HG02885 (cell line): ENCODE results near the gene RBM12.
"Not testable (repeated sequence)": the region's sequence is repeated elsewhere in the genome, so short reads cannot be mapped to it uniquely, and the experiment has no call there.

Experiments
- ATAC-seq: cut with Tn5 transposase; IDR thresholded peaks from one replicate; pipeline ENCODE4 v1.9.1; 2021; ENCODE audit warnings: mild to moderate bottlenecking; ENCODE audit not compliant: unreplicated experiment, poor library complexity

Gene RBM12

GRCh38 chr20:35699127-35699956, 34.6 kb upstream of the RBM12 start, which contains the start of the genes NFS1 and ROMO1:
Gene NFS1 (minus strand): TSS chr20:35699352. CDS start chr20:35699288, 64 bp downstream.
Gene ROMO1 (plus strand): TSS chr20:35699405. CDS start chr20:35699633, 228 bp downstream.
- ATAC-seq, result peak; percentile 85

DNA sequence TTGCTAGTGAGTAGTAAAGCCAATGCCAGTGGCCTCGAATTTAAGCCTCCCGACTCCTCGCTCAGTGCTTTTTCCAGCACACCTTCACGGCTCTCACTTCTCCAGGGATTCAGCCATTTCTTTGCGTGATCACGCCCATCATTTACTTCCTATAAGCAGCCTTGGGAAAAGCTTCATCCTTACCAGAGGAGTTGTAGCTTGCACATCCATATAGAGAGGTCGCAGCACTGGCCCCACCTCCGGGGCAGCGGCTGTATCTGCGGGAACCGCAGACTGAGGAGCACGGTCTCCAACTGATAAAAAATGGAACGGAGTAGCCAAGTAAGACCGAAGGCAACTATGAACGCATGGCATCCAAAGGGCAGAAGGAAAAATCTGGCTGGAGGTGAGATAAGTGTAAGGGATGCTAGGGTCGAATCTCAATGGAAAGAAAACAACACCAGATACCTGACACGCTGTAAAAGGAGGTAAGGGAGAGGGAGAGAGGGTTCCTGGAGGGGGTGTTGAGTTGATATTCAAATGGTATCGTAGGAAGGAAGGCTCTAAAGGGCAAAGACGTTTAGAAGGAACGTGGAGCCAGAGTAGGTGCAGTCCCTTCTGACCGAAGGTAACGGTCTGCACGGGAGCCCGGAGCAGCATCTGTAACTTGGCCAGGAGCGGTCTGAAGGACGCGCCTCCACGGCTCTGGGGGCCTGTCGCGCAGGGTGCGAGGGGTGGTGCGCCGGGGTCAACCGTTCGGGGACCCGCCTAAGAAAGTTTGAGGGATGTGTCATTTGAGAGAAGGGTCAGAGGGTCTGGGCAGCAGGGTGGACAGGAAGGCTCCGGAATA, 33.8 kb upstream of the RBM12 start:
- ATAC-seq, result no peak

- no peak for ATAC-seq
Observed at GRCh38 chr20:35697696-35698297, 33.1 kb upstream of the RBM12 start.

DNA sequence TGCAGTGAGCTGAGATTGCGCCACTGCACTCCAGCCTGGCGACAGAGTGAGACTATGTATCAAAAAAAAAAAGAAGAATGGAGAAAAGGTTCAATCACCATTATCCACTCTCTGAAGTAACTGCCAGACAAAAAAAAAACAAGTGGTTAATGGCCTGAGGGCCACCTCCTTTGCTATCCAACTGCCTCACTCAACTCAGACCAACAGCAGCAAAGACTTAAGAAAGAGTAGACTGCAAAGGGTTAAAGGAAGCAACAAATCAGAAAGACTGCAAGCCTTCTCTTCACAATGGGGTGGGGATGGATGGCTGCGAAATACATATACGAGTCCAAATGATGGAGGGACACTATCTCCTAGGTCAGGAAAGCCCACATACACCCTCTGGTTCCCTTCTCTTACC, 31.3 kb upstream of the RBM12 start:
- ATAC-seq, result no peak

DNA sequence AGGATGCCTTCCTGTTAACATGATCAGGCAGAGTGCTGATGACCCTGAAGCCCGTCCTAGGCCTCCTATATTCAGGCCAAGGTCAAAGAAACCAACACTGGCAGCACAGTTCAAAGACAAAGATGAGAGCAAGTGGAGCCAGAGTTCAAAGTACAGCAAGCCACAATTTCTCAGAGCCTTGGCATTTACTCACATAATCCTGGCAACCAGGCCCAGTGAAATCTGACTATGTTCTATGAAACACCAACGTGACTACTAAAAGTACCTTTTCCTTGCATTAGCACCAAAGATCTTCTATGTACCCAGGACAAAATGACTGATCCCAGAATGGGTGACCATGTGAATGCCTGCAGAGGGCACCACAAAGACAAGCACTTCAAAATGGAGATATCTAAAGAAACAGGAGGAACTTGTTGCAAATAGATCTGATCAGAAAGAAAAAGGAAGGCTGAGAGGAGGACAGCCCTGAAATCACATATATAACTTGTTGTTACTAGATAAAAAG, 30.6 kb upstream of the RBM12 start:
- no peak for ATAC-seq

DNA sequence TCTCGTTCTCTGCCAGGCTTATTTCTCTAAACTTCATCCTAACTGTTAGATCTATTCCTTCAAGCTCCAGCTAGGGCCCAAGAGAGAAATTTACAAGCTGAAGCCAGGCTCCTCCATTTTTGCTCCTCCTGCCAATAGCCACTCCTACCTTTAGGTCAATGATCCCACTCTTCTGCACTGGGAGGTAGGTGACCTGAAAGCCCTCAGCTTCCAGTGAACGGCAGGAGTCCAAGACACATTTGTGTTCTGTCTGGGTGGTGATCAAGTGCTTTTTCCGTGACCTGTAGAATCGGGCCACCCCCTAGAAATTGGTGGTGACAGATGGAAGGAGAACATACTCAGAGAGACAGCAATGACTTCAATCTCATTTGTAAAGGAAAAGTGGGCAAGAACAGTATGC, 25.6 kb upstream of the RBM12 start:
- ATAC-seq, result no peak

- ATAC-seq, result not testable (repeated sequence)
Observed at GRCh38 chr20:35686872-35687271, 22.2 kb upstream of the RBM12 start.

GRCh38 chr20:35685368-35685767, 20.7 kb upstream of the RBM12 start:
- ATAC-seq, result not testable (repeated sequence)

DNA sequence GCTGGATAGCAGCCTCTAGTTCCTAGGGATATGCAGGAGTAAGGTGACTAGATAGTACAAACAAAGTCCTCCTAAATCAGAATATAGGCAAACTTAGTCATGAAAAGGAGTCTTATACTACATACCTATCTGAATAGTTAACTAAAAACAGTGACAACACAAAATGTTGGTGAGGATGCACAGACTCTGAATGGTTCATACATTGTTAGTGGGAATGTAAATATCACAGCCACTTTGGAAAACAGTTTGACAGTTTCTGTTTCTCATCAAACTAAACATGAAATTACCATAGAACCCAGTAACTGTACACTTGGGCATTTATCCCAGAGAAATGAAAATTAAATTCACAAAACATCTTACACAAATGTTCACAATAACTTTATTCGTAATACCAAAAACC, 17.3 kb upstream of the RBM12 start:
- no peak for ATAC-seq

DNA sequence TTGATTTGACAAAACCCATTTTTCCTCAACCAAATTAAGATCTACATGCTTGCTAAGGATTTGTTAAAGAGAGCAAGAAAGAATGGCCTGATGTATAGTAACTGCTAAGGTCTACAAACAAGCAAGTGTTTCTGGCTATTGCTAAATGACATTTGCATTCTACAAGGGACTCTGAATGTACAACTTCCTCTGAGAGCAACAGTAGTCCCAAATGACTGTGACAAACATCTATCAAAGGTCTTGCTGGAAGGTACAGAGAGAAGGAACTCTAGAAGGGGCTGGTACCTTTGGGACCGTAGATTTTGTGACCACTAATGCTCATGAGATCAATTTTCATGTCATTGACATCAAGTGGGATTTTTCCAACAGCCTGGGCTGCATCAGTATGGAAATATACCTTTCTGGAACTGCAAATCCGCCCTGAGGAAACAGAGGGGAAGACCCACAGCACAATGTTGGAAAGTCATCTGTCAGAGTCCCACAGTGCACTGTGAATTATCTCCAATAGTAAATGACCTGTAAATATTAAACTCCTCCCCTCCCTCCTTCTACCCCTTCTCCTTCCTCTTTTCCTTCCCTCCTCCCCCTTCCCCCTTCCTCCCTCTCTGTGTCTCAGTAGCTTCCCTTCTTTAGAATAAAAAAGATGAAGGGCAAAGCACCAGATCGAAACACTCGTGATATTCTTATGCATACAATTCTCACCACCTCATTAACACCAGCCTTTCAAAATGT, 15.9 kb upstream of the RBM12 start:
- no peak for ATAC-seq

DNA sequence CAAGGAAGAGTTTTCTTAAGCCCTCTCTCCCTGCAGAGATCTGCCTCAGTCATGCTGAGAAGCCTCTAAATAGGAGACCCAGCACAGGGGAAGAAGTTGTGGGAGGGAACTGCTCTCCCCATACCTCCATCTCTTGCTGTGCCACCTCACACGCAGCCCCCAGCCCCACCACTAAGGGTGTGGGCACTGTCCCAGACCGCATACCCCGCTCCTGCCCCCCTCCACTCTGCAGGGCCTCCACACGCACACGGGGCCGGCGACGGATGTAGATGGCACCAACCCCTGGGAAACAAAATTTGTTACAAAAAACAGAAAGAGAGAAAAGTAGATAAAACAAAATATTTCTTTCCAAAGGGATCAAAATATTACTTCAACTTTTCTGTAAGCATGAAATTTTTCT, 10.2 kb upstream of the RBM12 start:
- ATAC-seq, result no peak

DNA sequence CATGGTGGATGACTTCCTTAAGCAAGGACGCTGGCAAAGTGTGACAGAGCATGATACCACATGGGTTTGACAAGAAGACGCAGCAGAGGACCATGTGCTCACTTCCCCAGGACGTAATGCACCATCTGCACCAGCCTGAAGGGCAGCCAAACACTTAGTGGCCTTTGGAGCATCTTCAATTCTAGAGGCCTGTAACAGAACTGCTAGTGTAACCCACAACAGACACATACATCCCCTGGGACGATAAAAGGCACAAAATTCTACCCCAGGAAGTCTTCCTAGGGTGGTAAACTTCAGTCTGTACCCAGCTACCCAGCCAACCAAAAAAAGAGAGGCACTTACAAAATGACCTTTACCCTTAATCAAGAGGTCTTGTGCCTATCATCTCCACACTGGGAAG, 9.2 kb upstream of the RBM12 start:
- ATAC-seq, result no peak

DNA sequence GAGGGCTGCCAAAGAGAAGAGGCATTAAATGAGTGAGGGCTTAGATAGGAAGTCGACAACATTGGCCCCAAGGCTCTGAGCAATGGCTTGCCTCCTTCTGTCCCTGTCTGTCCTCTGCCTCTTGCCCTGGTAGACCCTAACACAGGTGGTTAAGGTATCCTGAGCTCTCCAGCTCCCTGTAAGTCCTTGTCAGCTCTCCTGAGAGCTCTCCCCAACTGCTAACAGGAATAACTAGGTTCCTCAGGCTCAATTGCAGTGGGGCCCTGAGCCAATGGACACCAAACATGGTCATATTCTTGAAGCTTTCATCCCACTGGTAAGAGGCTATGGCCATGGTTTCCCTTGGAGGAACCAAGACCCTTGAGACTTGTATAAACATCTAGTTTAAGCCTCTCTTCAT, 5.0 kb upstream of the RBM12 start:
- no peak for ATAC-seq

DNA sequence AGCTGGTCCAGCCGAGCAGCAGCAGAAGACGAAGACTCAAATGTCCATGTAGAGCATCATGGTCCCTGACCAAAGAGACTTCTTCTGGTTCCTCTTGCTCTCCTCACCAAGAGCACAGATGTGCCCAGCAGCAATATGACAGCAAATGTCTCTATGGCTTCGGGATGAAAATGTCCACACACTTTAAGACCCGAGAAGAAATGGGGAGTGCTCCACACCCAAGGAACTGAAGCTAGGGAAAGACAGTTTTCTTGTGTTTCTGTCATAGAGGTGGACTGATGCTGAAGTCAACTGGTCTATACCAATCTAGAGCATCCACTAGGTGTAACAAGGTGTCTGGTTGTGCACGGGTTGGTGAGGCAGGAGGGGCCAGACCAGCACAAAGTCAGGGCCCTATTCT, 4.5 kb upstream of the RBM12 start:
- ATAC-seq, result no peak

DNA sequence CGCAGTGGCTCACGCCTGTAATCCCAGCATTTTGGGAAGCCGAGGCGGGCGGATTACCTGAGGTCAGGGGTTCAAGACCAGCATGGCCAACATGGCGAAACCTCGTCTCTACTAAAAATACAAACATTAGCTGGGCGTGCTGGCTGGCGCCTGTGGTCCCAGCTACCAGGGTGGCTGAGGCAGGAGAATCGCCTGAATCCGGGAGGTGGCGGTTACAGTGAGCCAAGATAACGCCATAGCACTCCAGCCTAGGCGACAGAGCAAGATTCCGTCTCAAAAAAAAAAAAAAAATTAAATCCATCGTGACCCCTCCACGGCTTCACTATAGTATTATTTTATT, 1.2 kb upstream of the RBM12 start:
- ATAC-seq, result no peak

DNA sequence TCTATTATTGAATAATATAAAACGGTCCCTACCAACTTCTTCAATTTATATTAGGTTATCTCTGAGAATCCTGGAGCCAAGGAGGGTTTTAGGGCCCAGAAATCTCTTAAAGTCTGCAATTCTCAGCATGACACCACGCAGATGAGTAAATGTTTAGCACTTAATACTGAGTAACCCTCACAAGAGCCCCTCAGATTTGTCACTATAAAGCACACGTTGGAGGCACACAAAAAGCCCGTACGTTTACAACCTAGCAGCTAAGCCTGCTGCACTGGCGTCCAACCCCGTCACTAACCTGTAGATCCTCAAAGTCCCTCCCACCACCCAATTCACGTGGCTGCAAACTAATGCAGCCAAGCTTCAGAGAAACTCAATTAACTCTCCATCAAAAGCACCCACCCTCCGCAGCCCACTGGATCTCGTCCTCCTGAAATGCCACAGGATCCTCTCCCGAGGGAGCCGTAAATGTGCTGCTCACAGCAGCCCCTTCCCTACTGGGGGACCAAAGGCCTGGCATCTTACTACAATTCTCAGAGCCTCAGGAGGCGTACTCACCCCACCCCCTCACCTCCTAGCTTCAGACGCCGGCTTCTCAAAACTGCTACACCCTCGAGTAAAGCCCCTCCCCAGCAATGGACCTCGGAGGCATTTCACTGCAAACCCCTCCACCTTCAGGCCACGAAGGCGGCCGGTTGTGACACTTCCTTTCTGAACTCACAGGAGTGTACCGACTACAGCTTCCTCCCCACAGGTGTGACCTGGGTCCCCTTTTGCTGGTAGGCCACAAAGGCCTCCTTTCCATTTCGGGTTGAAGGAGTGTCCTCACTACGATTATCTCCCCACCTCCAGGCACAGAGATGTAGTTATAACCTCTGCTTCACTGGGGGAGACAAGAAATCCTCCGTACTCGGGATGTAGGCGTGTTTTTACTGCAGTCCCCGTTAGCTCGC, 909 bp downstream of the RBM12 start:
- peak; percentile 31 for ATAC-seq

DNA sequence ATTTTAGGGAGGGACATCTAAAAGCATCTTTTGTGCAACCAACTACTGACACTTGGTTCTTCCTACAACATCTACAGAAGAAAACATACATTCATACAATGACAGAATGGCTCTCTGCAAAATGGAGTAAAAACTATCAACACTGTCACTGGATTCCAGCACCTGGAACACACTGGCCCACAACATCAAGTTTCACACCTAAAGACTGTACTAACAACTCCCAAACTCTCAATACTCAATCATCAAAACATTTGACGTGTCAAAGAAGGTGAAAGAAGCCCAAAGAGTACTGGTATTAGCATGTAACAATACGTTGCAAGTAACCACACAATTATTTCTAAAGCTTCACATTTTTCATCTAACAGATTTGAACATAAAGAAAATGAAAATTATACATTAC, 2.1 kb downstream of the RBM12 start:
- no peak for ATAC-seq

DNA sequence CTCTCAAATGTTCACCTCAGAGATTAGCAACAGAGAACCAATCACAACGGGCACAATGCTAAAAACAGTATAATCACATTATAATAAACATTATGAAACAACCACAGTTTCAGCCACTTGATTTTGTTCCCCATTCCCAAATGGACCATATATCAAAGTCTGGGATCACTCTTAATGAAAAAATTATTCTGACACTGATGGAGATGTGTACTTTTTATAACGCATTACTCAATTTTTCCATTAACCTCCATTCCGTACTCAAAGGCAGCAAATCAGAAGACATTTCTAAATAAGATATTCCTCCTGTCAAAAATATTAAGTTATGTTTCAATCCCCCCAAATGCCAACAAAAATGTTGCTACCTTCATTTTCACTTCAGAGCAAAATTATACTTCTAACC, 2.8 kb downstream of the RBM12 start:
- ATAC-seq, result no peak

DNA sequence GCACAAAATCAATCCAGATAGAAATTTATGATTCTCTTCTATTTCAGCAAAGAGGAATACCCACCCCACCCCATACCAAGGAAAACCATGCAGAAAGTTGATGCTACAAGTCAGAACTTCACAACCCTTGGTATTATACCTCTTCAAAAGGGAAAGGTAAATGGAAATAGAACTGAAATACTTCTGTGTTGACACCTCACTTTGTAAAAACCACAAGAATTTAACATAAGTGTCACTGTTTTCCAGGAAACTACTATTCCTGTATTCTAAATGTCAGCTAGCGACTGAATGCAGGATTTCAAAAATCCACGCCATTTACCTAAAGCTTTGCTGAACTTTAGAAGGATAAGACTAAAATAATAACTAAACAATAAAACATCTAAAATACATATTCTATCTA, 3.6 kb downstream of the RBM12 start:
- ATAC-seq, result no peak
